Transverse colon (tissue), 4 donors: Measurements from ENCODE around the gene FIZ1. TPM values are rescaled to one million over a fixed set of nuclear protein-coding genes. Genes with fewer than 3 reads are reported as not detected.

ENCODE experiments used
- DNase-seq: peaks from one replicate; pipeline ENCODE4 v3.0.0-alpha.2; 2019
- H3K27ac ChIP-seq, 4 donors: fragments of 200-600 bp; sonication (generic); 2 replicates each; pipeline ENCODE4 v1.5.1; 2016 to 2018; ENCODE audit warnings: inconsistent platforms in 4 of 4
- H3K27me3 ChIP-seq: fragments of 200-600 bp; sonication (generic); 2 replicates; pipeline ENCODE4 v1.5.1; 2017; ENCODE audit warnings: inconsistent platforms
- H3K36me3 ChIP-seq, 4 donors: fragments of 200-600 bp; sonication (generic); 2 replicates each; pipeline ENCODE4 v1.5.1; 2017 to 2019; ENCODE audit warnings: inconsistent platforms in 4 of 4
- H3K4me1 ChIP-seq, 4 donors: fragments of 200-600 bp; sonication (generic); 2 replicates each; pipeline ENCODE4 v1.5.1; 2017 to 2020; ENCODE audit warnings: inconsistent platforms in 4 of 4
- H3K4me3 ChIP-seq, 4 donors: fragments of 200-600 bp; sonication (generic); 1 replicate in 1 of 4; 2 replicates in 3 of 4; pipeline versions ENCODE4 v1.5.1 to v1.6.1; 2017 to 2019; ENCODE audit warnings: inconsistent platforms in 4 of 4
- H3K9me3 ChIP-seq, 2 donors: fragments of 200-600 bp; sonication (generic); 2 replicates each; pipeline ENCODE4 v1.5.1; 2017 to 2019; ENCODE audit warnings: inconsistent platforms in 2 of 2
- CTCF ChIP-seq, 5 experiments: fragments of 200-600 bp in 3 of 5; fragments of 450-650 bp in 2 of 5; sonication (generic) in 3 of 5; IDR thresholded peaks; 1 replicate in 2 of 5; 2 replicates in 3 of 5; pipeline ENCODE4 v1.5.1; 2016 to 2017; ENCODE audit warnings: antibody characterized with exemption in 5 of 5, inconsistent platforms in 3 of 5, mild to moderate bottlenecking in 2 of 5, moderate library complexity in 1 of 5
- EP300 ChIP-seq: sonication (generic); formaldehyde crosslinking; IDR thresholded peaks from one replicate; pipeline ENCODE4 v1.6.1; 2017; ENCODE audit warnings: antibody characterized with exemption, low read depth
- POLR2A ChIP-seq: fragments of 450-650 bp; IDR thresholded peaks from one replicate; pipeline ENCODE4 v1.6.1; 2016; ENCODE audit warnings: antibody characterized with exemption, mild to moderate bottlenecking, moderate library complexity
- POLR2AphosphoS5 ChIP-seq, 3 donors: sonication (generic); formaldehyde crosslinking; IDR thresholded peaks; one replicate each; pipeline ENCODE4 v1.6.1; 2016; ENCODE audit warnings: antibody characterized with exemption in 3 of 3
- WGBS, 2 donors: methylation state at CpG; one replicate each; pipeline ENCODE4 v1.1.5; 2018; ENCODE audit warnings: low coverage in 1 of 2; 5-methylcytosine and 5-hydroxymethylcytosine counted together
- in situ Hi-C, 4 donors: fragments of 200-750 bp; cut with MboI; loops; one replicate each; pipeline versions ENCODE4 v1.15.0 to v1.15.1; 2017; ENCODE audit warnings: low sequenced_read_pairs in 3 of 4, low pct_ligation_motif_present in 1 of 4, low pct_unique_long_range_greater_than_20kb in 1 of 4
- intact Hi-C: fragments of 100-400 bp; cut with DNase I; formaldehyde crosslinking; loops from one replicate; pipeline ENCODE4 v1.15.1; 2023; ENCODE audit warnings: low total_unique reads
- total RNA-seq, 4 donors: library from RNA; depleted of rRNA; stranded (reverse); fragments of >200 nt; gene quantifications; one replicate each; pipeline ENCODE4 v1.1.0, GENCODE V29; 2016

Gene FIZ1
- total RNA-seq, 4 donors from 2014 or later, result 8.5 to 137 (median 18.3) TPM

GRCh38 chr19:55602104-55603001 is 3.0 kb upstream of the FIZ1 start:
- Histone ChIP-seq H3K4me1 (peaks cover 18 to 38% (median 28%) of the 10 kb centered on the region in 4 donors), H3K36me3 (no peaks in the 10 kb centered on the region), H3K9me3 (no peaks in the 10 kb centered on the region), H3K4me3 (no peak overlapping the region), H3K27me3 (no peaks in the 10 kb centered on the region), H3K27ac (no peak overlapping the region)
- 95% methylated on average over 55 of the region's 60 CpGs; no CpG with 5 or more reads in 1 of the 2 donors for WGBS, 2 donors
- DNase-seq, result no peak
- in situ Hi-C loops (loop anchor here in 1 of 4 donors (10.0 kb wide), 1 partner anchor 88 kb away; no protein-coding TSS in a partner anchor), intact Hi-C loops (loop anchor here (10.0 kb wide), 1 partner anchor 488 kb away; the partner anchor contains the start of gene PPP1R12C)
- no peak for TF ChIP-seq POLR2A
- TF ChIP-seq CTCF (IDR thresholded peaks at IDR 0.05), result no peak
- TF ChIP-seq POLR2AphosphoS5 (IDR thresholded peaks at IDR 0.05), result no peak
- TF ChIP-seq EP300, result no peak

- in situ Hi-C loops (loop anchor here in 1 of 4 donors (10.0 kb wide), 1 partner anchor 86 kb away; no protein-coding TSS in a partner anchor), intact Hi-C loops (loop anchor here (10.0 kb wide), 1 partner anchor 486 kb away; the partner anchor contains the start of gene PPP1R12C)
- Histone ChIP-seq H3K27me3 (no peaks in the 10 kb centered on the region), H3K4me3 (peak overlapping the region in 3 of 4 donors; percentile 80 to 96 (median 87)), H3K4me1 (peaks cover 13 to 28% (median 20%) of the 10 kb centered on the region in 4 donors), H3K36me3 (no peaks in the 10 kb centered on the region), H3K9me3 (no peaks in the 10 kb centered on the region), H3K27ac (peak overlapping the region; percentile 96 to 100 (median 98))
- 43 to 68% methylated on average over 1 to 4 of the region's 4 CpGs for WGBS, 2 donors
- DNase-seq, result no peak
- TF ChIP-seq POLR2A (no peak), EP300 (no peak), CTCF (IDR thresholded peaks at IDR 0.05) (no peak), POLR2AphosphoS5 (IDR thresholded peaks at IDR 0.05) (no peak)
These were observed 1.8 kb upstream of the FIZ1 start for GRCh38 chr19:55601084-55601483.

- Histone ChIP-seq H3K4me1 (peaks cover 13 to 25% (median 20%) of the 10 kb centered on the region in 4 donors), H3K36me3 (no peaks in the 10 kb centered on the region), H3K27me3 (no peaks in the 10 kb centered on the region), H3K9me3 (no peaks in the 10 kb centered on the region), H3K4me3 (peak overlapping the region; percentile 80 to 96 (median 86)), H3K27ac (peak overlapping the region; percentile 96 to 100 (median 98))
- TF ChIP-seq EP300 (no peak), POLR2AphosphoS5 (IDR thresholded peaks at IDR 0.05) (no peak), POLR2A (no peak), CTCF (IDR thresholded peaks at IDR 0.05) (no peak)
- intact Hi-C loops, result loop anchor here (10.0 kb wide), 1 partner anchor 486 kb away; the partner anchor contains the start of gene PPP1R12C
- in situ Hi-C loops, result loop anchor here in 1 of 4 donors (10.0 kb wide), 1 partner anchor 86 kb away; no protein-coding TSS in a partner anchor
- DNase-seq, result no peak
- 4% methylated on average over 11 of the region's 15 CpGs; no CpG with 5 or more reads in 1 of the 2 donors for WGBS, 2 donors
These were observed 1.3 kb upstream of the FIZ1 start for GRCh38 chr19:55600662-55601028.
